Kidney epithelial cell (primary cell): ENCODE results near the gene NDUFS8. TPM values are rescaled to one million over a fixed set of nuclear protein-coding genes. Genes with fewer than 3 reads are reported as not detected.

Source experiments
- DNase-seq: peaks from one replicate; pipeline ENCODE4 v3.0.0-alpha.2; 2010; ENCODE audit warnings: low read depth
- H3K27me3 ChIP-seq: 2 replicates; pipeline ENCODE4 v1.6.0; 2011; ENCODE audit warnings: low read length; ENCODE audit not compliant: control insufficient read depth, insufficient read depth
- H3K36me3 ChIP-seq: 2 replicates; pipeline ENCODE4 v1.5.1; 2011; ENCODE audit warnings: low read length; ENCODE audit not compliant: control insufficient read depth, insufficient read depth
- H3K4me3 ChIP-seq: 2 replicates; pipeline ENCODE4 v1.5.1; 2011; ENCODE audit warnings: low read depth, mild to moderate bottlenecking, control low read depth, low read length
- total RNA-seq: library from RNA; depleted of rRNA; stranded (reverse); fragments of >200 nt; gene quantifications from 2 replicates; pipeline ENCODE4 v1.2.3, GENCODE V29; 2015
- TF ChIP-seq, protein P1 (sequence below): IDR thresholded peaks from 2 replicates; pipeline ENCODE4 v1.5.1; 2011; ENCODE audit warnings: mild to moderate bottlenecking, moderate library complexity, low read length, control low read depth, inconsistent platforms; ENCODE audit not compliant: insufficient read depth, poor library complexity, severe bottlenecking

The NDUFS8 gene
- total RNA-seq, 1 donor from 2014 or later, result 246 TPM

DNA sequence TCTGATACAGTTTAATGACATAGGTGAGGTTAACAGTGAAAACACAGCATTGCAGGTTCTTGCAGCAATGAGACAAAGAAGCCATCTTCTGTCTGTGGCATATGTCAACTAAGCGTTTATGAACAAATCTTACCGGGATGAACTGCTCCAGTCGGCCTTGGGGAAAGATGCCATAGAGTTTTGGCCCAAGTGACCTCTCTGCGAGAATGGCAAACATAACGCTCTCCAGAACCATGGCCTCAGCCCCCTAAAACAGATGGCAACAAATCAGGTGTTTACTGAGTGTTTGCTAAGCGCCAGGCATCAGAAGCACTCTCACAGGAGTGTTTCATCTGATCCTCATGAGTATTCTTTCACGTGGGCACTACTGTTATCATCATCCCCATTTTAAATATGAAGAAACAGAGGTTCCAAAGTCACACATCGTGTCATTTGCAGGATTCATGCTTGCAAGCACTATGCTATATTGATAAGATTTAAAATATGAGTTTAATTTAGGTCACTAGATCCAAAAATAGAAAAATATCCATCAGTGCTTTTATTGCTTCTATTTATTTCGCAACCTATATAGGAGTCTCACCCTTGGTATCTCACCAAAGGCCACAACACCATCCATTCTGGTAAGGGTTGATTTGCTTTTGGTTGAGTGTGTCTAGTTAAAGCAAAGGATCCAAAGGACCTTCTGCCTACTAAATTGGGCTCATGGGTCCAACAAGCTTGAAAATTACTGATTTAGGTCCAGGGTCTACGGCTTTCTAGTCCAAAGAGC, 44.3 kb downstream of the NDUFS8 start:
- Histone ChIP-seq H3K4me3 (no peak overlapping the region), H3K36me3 (no peaks in the 10 kb centered on the region), H3K27me3 (no peaks in the 10 kb centered on the region)
- DNase-seq, result no peak
- TF ChIP-seq, protein P1, sequence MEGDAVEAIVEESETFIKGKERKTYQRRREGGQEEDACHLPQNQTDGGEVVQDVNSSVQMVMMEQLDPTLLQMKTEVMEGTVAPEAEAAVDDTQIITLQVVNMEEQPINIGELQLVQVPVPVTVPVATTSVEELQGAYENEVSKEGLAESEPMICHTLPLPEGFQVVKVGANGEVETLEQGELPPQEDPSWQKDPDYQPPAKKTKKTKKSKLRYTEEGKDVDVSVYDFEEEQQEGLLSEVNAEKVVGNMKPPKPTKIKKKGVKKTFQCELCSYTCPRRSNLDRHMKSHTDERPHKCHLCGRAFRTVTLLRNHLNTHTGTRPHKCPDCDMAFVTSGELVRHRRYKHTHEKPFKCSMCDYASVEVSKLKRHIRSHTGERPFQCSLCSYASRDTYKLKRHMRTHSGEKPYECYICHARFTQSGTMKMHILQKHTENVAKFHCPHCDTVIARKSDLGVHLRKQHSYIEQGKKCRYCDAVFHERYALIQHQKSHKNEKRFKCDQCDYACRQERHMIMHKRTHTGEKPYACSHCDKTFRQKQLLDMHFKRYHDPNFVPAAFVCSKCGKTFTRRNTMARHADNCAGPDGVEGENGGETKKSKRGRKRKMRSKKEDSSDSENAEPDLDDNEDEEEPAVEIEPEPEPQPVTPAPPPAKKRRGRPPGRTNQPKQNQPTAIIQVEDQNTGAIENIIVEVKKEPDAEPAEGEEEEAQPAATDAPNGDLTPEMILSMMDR, result no peak

DNA sequence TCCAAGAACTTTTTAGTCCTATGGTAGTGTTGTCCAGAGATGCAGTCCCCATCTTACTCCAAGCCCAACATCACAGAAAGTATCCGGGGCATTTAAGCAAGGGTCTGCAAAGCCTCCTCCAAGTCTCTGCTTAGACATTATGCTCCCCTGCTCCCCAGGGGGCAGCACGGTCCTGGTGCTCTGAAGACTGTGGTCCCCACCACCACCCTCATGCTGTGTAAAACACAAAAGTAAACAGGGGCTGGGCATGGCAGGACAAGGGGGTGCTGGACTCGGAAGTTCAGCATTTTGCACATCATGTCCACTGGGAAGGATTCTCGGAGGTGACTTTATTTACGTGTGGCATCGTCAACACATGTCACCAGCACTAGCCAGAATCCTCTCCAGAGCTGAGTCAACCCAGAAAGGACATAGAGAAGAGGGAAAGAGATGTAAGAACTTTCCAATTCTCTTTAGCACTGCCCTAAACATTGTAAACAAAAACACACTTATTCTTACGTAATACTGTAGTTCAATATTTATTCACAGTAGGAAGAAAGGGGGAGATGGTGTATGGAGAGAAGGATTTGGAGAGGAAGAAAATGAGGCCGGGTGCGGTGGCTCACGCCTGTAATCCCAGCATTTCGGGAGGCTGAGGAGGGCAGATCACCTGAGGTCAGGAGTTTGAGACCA, 46.0 kb downstream of the NDUFS8 start:
- no peak overlapping the region for H3K4me3 ChIP-seq
- no peak for DNase-seq
- H3K36me3 ChIP-seq, result no peaks in the 10 kb centered on the region
- TF ChIP-seq, protein P1, result peak; percentile 25
- no peaks in the 10 kb centered on the region for H3K27me3 ChIP-seq

DNA sequence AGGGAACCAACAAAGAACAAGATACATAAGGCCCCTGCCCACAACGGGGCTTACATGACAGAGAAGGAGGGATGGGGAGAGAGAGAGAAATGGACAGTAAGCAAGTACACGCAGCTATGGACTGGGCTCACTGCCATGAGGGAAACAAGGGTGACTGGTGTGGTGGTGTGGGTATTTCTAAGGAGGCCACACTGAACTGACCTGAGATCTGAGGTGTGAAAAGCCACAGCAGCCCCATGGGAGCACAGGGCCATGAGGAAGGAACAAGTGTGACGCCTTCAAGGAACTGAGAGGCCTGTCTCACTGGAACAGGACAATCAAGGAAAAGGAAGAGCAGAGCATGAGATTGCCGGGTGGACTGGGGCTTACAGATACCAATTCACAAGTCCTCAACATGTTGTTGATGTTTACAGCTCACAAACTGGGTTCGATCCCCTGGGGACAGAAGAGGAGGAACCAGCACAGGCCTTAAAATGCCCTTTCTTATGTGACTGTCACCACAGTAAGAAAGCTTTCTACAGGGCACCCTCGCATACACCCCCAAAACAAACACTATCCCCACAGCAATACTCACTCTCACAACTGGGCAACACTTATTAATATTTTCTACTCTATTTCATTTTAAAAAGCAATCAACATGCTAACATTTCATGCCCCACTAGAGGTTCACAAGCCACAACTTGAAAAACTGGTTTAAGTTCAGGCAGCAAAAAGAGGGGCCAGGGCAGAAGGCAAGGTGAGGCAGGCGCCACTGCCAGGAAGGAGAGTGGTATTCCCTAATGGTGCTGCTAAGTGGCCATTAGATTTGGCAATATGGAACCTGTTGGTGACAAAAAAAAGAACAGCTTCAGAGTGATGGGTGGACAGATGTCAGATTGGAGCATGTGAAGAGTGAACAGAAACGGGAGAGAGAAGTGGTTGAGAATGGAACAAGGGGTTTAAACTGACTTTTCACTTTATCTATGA, 47.4 kb downstream of the NDUFS8 start:
- no peak for DNase-seq
- TF ChIP-seq, protein P1, result no peak
- no peaks in the 10 kb centered on the region for H3K36me3 ChIP-seq

DNA sequence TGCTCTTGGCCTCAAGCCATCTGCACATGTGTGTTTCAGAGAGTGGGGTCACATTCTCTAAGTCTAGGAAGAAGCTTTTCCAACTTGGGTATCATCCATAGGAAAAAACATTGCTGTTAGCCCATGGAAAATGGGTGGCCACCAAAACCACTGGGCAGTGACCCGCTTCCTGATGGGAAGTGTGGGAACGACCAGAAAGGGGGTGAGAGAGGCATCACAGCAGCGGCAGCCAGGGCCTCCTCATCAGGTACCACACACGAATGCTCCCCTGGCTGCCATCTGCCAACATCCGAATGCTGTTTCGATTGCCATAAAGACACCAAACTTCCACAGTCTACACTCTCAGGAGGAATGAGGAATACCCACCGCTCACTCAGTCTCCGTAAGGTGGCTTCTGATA, 50.4 kb downstream of the NDUFS8 start:
- DNase-seq, result no peak
- H3K4me3 ChIP-seq, result no peak overlapping the region
- no peaks in the 10 kb centered on the region for H3K36me3 ChIP-seq
- TF ChIP-seq, protein P1, result no peak
- no peaks in the 10 kb centered on the region for H3K27me3 ChIP-seq

More for the DNA sequence above, 47.4 kb downstream of the NDUFS8 start:
- H3K4me3 ChIP-seq, result no peak overlapping the region
- H3K27me3 ChIP-seq, result no peaks in the 10 kb centered on the region

DNA sequence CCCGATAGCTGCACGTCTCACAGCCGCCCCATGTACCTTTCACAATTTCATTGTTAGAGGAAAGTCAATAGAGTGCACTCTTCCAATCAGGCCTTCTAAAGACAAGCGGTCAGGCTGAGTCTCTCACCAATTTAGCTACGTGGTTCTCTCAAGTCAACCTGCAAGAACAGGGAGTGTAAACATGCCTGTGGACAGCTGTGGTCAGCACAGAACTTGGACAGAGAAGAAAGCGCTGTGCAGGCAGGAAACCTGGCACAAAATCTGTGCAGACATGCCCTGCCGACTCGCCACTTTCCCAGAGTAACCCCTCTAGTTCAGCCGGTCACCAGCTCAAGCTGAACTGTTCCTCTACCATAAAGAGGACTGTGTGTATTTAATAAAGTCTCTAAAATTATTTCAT, 51.2 kb downstream of the NDUFS8 start:
- Histone ChIP-seq H3K36me3 (no peaks in the 10 kb centered on the region), H3K4me3 (no peak overlapping the region), H3K27me3 (no peaks in the 10 kb centered on the region)
- TF ChIP-seq, protein P1, result no peak
- DNase-seq, result no peak
